HFF-Myc (cell line): ENCODE results near the gene NCMAP.

ENCODE experiments used
- DNase-seq: peaks from one replicate; pipeline ENCODE4 v3.0.0-alpha.2; 2011; ENCODE audit warnings: low read depth; ENCODE audit errors: extremely low read depth
- H3K4me3 ChIP-seq: replicated peaks from 2 replicates; pipeline ENCODE4 v1.5.1; 2011; ENCODE audit warnings: low read depth, mild to moderate bottlenecking, control low read depth, low read length
- CTCF ChIP-seq: IDR thresholded peaks from 2 replicates; pipeline ENCODE4 v1.5.1; 2012; ENCODE audit warnings: mild to moderate bottlenecking, low read depth, low read length, control low read depth; ENCODE audit errors: missing control alignments

Gene NCMAP

GRCh38 chr1:24636661-24637357 lies 80.9 kb downstream of the NCMAP start:
- no peak for TF ChIP-seq CTCF
- no peak overlapping the region for H3K4me3 ChIP-seq
- no peak for DNase-seq

- DNase-seq: no peak
- H3K4me3 ChIP-seq: no peak overlapping the region
- TF ChIP-seq CTCF: no peak
These were observed 83.2 kb downstream of the NCMAP start for GRCh38 chr1:24639094-24639493.

GRCh38 chr1:24639881-24640280 lies 84.0 kb downstream of the NCMAP start:
- DNase-seq: no peak
- no peak overlapping the region for H3K4me3 ChIP-seq
- TF ChIP-seq CTCF: no peak

- DNase-seq: no peak
- no peak overlapping the region for H3K4me3 ChIP-seq
- no peak for TF ChIP-seq CTCF
These were observed 84.4 kb downstream of the NCMAP start for GRCh38 chr1:24640288-24640687.

- TF ChIP-seq CTCF: no peak
- no peak for DNase-seq
- H3K4me3 ChIP-seq: peak overlapping the region; percentile 91
These were observed 85.8 kb downstream of the NCMAP start for GRCh38 chr1:24641646-24642151.

- H3K4me3 ChIP-seq: peak within 1 kb of the TSS; percentile 91
- DNase-seq: peak; percentile 99
- TF ChIP-seq CTCF: no peak
These were observed 86.8 kb downstream of the NCMAP start, which contains the start of gene SRRM1 for GRCh38 chr1:24642481-24643362. TSS of gene SRRM1 (plus strand) at chr1:24643302. CDS start at chr1:24643327, 25 bp downstream.
